Neural cell (in vitro differentiated cells): ENCODE measurements around the gene BMPR2. TPM values are rescaled to one million over a fixed set of nuclear protein-coding genes. Genes with fewer than 3 reads are reported as not detected.

Source experiments
- H2AFZ ChIP-seq: fragments of 200-600, 300-800 bp; sonication (generic), shearing (Covaris generic); 2 replicates; pipeline ENCODE4 v1.6.0; 2014; ENCODE audit warnings: low read depth, mild to moderate bottlenecking, antibody characterized with exemption, low read length, moderate library complexity
- H3F3A ChIP-seq: fragments of 200-600 bp; shearing (Covaris generic); 2 replicates; pipeline ENCODE4 v1.6.1; 2016; ENCODE audit warnings: mild to moderate bottlenecking, moderate library complexity, mixed read lengths, antibody characterized with exemption, low read length; ENCODE audit not compliant: insufficient read depth, poor library complexity, severe bottlenecking
- H3K27ac ChIP-seq: fragments of 200-600, 300-800 bp; sonication (generic), shearing (Covaris generic); 2 replicates; pipeline ENCODE4 v1.5.1; 2014; ENCODE audit warnings: mild to moderate bottlenecking, low read length, moderate library complexity
- H3K27me3 ChIP-seq: fragments of 300-800, 200-600 bp; sonication (generic), shearing (Covaris generic); 2 replicates; pipeline ENCODE4 v1.6.0; 2014; ENCODE audit warnings: mild to moderate bottlenecking, low read depth, low read length, moderate library complexity; ENCODE audit not compliant: insufficient read depth
- H3K36me3 ChIP-seq: fragments of 300-800, 200-600 bp; sonication (generic), shearing (Covaris generic); 2 replicates; pipeline ENCODE4 v1.5.1; 2014; ENCODE audit warnings: mild to moderate bottlenecking, antibody characterized with exemption, low read length, moderate library complexity; ENCODE audit not compliant: insufficient read depth
- H3K4me2 ChIP-seq: fragments of 300-800, 200-600 bp; sonication (generic), shearing (Covaris generic); 2 replicates; pipeline ENCODE4 v1.6.0; 2014; ENCODE audit warnings: mild to moderate bottlenecking, low read length
- H3K4me3 ChIP-seq: fragments of 300-800, 200-600 bp; sonication (generic), shearing (Covaris generic); 2 replicates; pipeline ENCODE4 v1.5.1; 2014; ENCODE audit warnings: mild to moderate bottlenecking, low read length, moderate library complexity
- H3K79me2 ChIP-seq: fragments of 200-600 bp; shearing (Covaris generic); replicated peaks from 2 replicates; pipeline ENCODE4 v1.6.0; 2014; ENCODE audit warnings: mild to moderate bottlenecking, low read length, moderate library complexity; ENCODE audit not compliant: insufficient read depth
- H3K9ac ChIP-seq: fragments of 300-800, 200-600 bp; sonication (generic), shearing (Covaris generic); 2 replicates; pipeline ENCODE4 v1.6.1; 2016; ENCODE audit warnings: mild to moderate bottlenecking, low read length, mixed read lengths
- H3K9me2 ChIP-seq: fragments of 200-600 bp; shearing (Covaris generic); 2 replicates; pipeline ENCODE4 v1.6.1; 2016; ENCODE audit warnings: mild to moderate bottlenecking, low read length, mixed read lengths; ENCODE audit not compliant: insufficient read depth
- H3K9me3 ChIP-seq: fragments of 200-600, 300-800 bp; sonication (generic), shearing (Covaris generic); 2 replicates; pipeline ENCODE4 v1.6.1; 2016; ENCODE audit warnings: mild to moderate bottlenecking, mixed run types, low read length, moderate library complexity, mixed read lengths
- H4K20me1 ChIP-seq: fragments of 200-600 bp; shearing (Covaris generic); 2 replicates; pipeline ENCODE4 v1.6.1; 2016; ENCODE audit warnings: mild to moderate bottlenecking, mixed run types; ENCODE audit not compliant: insufficient read depth
- CTCF ChIP-seq: fragments of 450-650 bp; IDR thresholded peaks from 2 replicates; pipeline ENCODE4 v1.5.1; 2014; ENCODE audit warnings: antibody characterized with exemption, mild to moderate bottlenecking, moderate library complexity; ENCODE audit not compliant: poor library complexity, severe bottlenecking
- EP300 ChIP-seq: fragments of 450-650 bp; conservative IDR thresholded peaks from 2 replicates; pipeline ENCODE4 v1.6.1; 2014; ENCODE audit warnings: antibody characterized with exemption, mild to moderate bottlenecking, moderate library complexity; ENCODE audit not compliant: poor library complexity, severe bottlenecking
- EZH2 ChIP-seq: fragments of 200-600, 300-800 bp; shearing (Covaris generic), sonication (generic); IDR thresholded peaks from 2 replicates; pipeline ENCODE4 v1.6.1; 2014; ENCODE audit warnings: antibody characterized with exemption, low read length, borderline replicate concordance, mild to moderate bottlenecking; ENCODE audit not compliant: insufficient read depth, poor library complexity, severe bottlenecking
- MXI1 ChIP-seq: fragments of 450-650 bp; conservative IDR thresholded peaks from 2 replicates; pipeline ENCODE4 v1.6.1; 2014; ENCODE audit warnings: antibody characterized with exemption, mild to moderate bottlenecking; ENCODE audit not compliant: poor library complexity, severe bottlenecking
- POLR2AphosphoS5 ChIP-seq: IDR thresholded peaks from 2 replicates; pipeline ENCODE4 v1.6.1; 2012
- RAD21 ChIP-seq: fragments of 450-650 bp; conservative IDR thresholded peaks from 2 replicates; pipeline ENCODE4 v1.6.1; 2014; ENCODE audit warnings: antibody characterized with exemption, mild to moderate bottlenecking, moderate library complexity
- REST ChIP-seq: IDR thresholded peaks from 2 replicates; pipeline ENCODE4 v1.6.1; 2012; ENCODE audit warnings: borderline replicate concordance
- SMC3 ChIP-seq: fragments of 450-650 bp; conservative IDR thresholded peaks from 2 replicates; pipeline ENCODE4 v1.6.1; 2014; ENCODE audit warnings: antibody characterized with exemption, mild to moderate bottlenecking, moderate library complexity; ENCODE audit not compliant: poor library complexity
- TAF1 ChIP-seq: IDR thresholded peaks from 2 replicates; pipeline ENCODE4 v1.6.1; 2012; ENCODE audit warnings: low read depth
- polyA plus RNA-seq: library from polyadenylated mRNA; depleted of rRNA; stranded (reverse); fragments of >200 nt; gene quantifications from 2 replicates; pipeline ENCODE4 v1.2.3, GENCODE V29; 2014

BMPR2 gene
- polyA plus RNA-seq, 1 donor from 2014 or later = 18.4 TPM

- H3K9ac ChIP-seq = no peak overlapping the region
- H3K27me3 ChIP-seq = no peaks in the 10 kb centered on the region
- no peak overlapping the region for H2AFZ ChIP-seq
- H3K9me3 ChIP-seq = no peaks in the 10 kb centered on the region
- no peaks in the 10 kb centered on the region for H3K9me2 ChIP-seq
- no peak for TF ChIP-seq SMC3
- no peak for TF ChIP-seq CTCF
- TF ChIP-seq EP300 = no peak
- TF ChIP-seq RAD21 = no peak
- TF ChIP-seq MXI1 = no peak
- no peak for TF ChIP-seq EZH2
- TF ChIP-seq TAF1 = no peak
- TF ChIP-seq POLR2AphosphoS5 = no peak
- no peak overlapping the region for H3K4me3 ChIP-seq
- H3K79me2 ChIP-seq = peaks cover 40% of the 10 kb centered on the region
- H3K27ac ChIP-seq = no peak overlapping the region
- no peak overlapping the region for H3K4me2 ChIP-seq
- no peaks in the 10 kb centered on the region for H3F3A ChIP-seq
- H4K20me1 ChIP-seq = no peaks in the 10 kb centered on the region
- no peaks in the 10 kb centered on the region for H3K36me3 ChIP-seq
These were observed 47.0 kb downstream of the BMPR2 start for GRCh38 chr2:202423139-202423538.

- Histone ChIP-seq H3F3A (no peaks in the 10 kb centered on the region), H2AFZ (no peak overlapping the region), H3K9me3 (no peaks in the 10 kb centered on the region), H3K36me3 (no peaks in the 10 kb centered on the region), H3K4me2 (no peak overlapping the region), H4K20me1 (no peaks in the 10 kb centered on the region), H3K9ac (no peak overlapping the region), H3K27ac (no peak overlapping the region), H3K79me2 (peaks cover 39% of the 10 kb centered on the region), H3K4me3 (no peak overlapping the region), H3K9me2 (no peaks in the 10 kb centered on the region), H3K27me3 (no peaks in the 10 kb centered on the region)
- no peak for TF ChIP-seq SMC3
- no peak for TF ChIP-seq MXI1
- TF ChIP-seq EZH2 = no peak
- TF ChIP-seq EP300 = no peak
- no peak for TF ChIP-seq POLR2AphosphoS5
- no peak for TF ChIP-seq REST
- TF ChIP-seq RAD21 = no peak
- TF ChIP-seq TAF1 = no peak
- no peak for TF ChIP-seq CTCF
These were observed 48.9 kb downstream of the BMPR2 start for GRCh38 chr2:202425036-202425435.
